SU-DHL-6 (cell line): ENCODE results near the gene REXO4.
A peak's percentile ranks its signal among the peaks of the same experiment; 100 is the strongest.

Experiments
- H2AFZ ChIP-seq: fragments of 200-600 bp; sonication (generic); 2 replicates; pipeline ENCODE4 v1.6.1; 2014; ENCODE audit warnings: low read depth, mild to moderate bottlenecking, moderate library complexity, mixed read lengths, antibody characterized with exemption, low read length; ENCODE audit not compliant: severe bottlenecking
- H3F3A ChIP-seq: fragments of 200-600 bp; shearing (Covaris generic); 2 replicates; pipeline ENCODE4 v1.6.0; 2016; ENCODE audit warnings: antibody characterized with exemption, mild to moderate bottlenecking; ENCODE audit not compliant: insufficient read depth
- H3K27ac ChIP-seq: fragments of 200-600 bp; sonication (generic); 2 replicates; pipeline ENCODE4 v1.5.1; 2016; ENCODE audit warnings: low read depth, mild to moderate bottlenecking, low read length, moderate library complexity, mixed read lengths
- H3K27me3 ChIP-seq: fragments of 200-600 bp; sonication (generic), shearing (Covaris generic); 2 replicates; pipeline ENCODE4 v1.6.0; 2014; ENCODE audit warnings: mild to moderate bottlenecking, low read length
- H3K36me3 ChIP-seq: fragments of 200-600 bp; sonication (generic); 2 replicates; pipeline ENCODE4 v1.6.1; 2014; ENCODE audit warnings: mild to moderate bottlenecking, low read length, mixed read lengths
- H3K4me2 ChIP-seq: fragments of 300-600, 200-600 bp; shearing (Covaris generic), sonication (generic); 2 replicates; pipeline ENCODE4 v1.6.0; 2014; ENCODE audit warnings: low read length, low read depth, mild to moderate bottlenecking; ENCODE audit not compliant: poor library complexity, severe bottlenecking
- H3K4me3 ChIP-seq: fragments of 200-600 bp; sonication (generic); 2 replicates; pipeline ENCODE4 v1.5.1; 2014; ENCODE audit warnings: antibody characterized with exemption, low read length, mild to moderate bottlenecking, mixed read lengths; ENCODE audit not compliant: insufficient read depth, poor library complexity, severe bottlenecking
- H3K79me2 ChIP-seq: fragments of 200-600 bp; sonication (generic); 2 replicates; pipeline ENCODE4 v1.6.1; 2014; ENCODE audit warnings: mild to moderate bottlenecking, low read length, moderate library complexity; ENCODE audit not compliant: insufficient read depth
- H3K9ac ChIP-seq: fragments of 200-600 bp; sonication (generic); 2 replicates; pipeline ENCODE4 v1.7.0; 2014; ENCODE audit warnings: mild to moderate bottlenecking, low read length
- H3K9me2 ChIP-seq: fragments of 200-600 bp; sonication (generic); replicated peaks from 2 replicates; pipeline ENCODE4 v1.6.1; 2014; ENCODE audit warnings: low read length; ENCODE audit not compliant: insufficient read depth
- H3K9me3 ChIP-seq: fragments of 200-600 bp; sonication (generic); 2 replicates; pipeline ENCODE4 v1.6.1; 2014; ENCODE audit warnings: low read length, mixed read lengths; ENCODE audit not compliant: insufficient read depth
- H4K20me1 ChIP-seq: fragments of 200-600 bp; sonication (generic); 2 replicates; pipeline ENCODE4 v1.6.1; 2014; ENCODE audit warnings: low read depth, mild to moderate bottlenecking, antibody characterized with exemption, low read length, moderate library complexity, mixed read lengths
- CTCF ChIP-seq: fragments of 200-600 bp; sonication (generic); IDR thresholded peaks from one replicate; pipeline ENCODE4 v1.5.1; 2017; ENCODE audit warnings: antibody characterized with exemption, mild to moderate bottlenecking, low read length, moderate library complexity; ENCODE audit not compliant: insufficient read depth, poor library complexity, severe bottlenecking
- EZH2phosphoT487 ChIP-seq: fragments of 200-600 bp; sonication (generic), shearing (Covaris generic); conservative IDR thresholded peaks from 2 replicates; pipeline ENCODE4 v1.6.1; 2018; ENCODE audit warnings: mild to moderate bottlenecking, antibody characterized with exemption, low read length, moderate library complexity, mixed read lengths

Gene REXO4

GRCh38 chr9:133464638-133465037 is 46.8 kb upstream of the REXO4 start:
- H3K27ac ChIP-seq, result no peak overlapping the region
- no peaks in the 10 kb centered on the region for H3K36me3 ChIP-seq
- H4K20me1 ChIP-seq, result no peaks in the 10 kb centered on the region
- H3K4me3 ChIP-seq, result no peak overlapping the region
- no peak overlapping the region for H2AFZ ChIP-seq
- H3K27me3 ChIP-seq, result no peaks in the 10 kb centered on the region
- H3K9me2 ChIP-seq, result no peaks in the 10 kb centered on the region
- no peaks in the 10 kb centered on the region for H3F3A ChIP-seq
- no peak overlapping the region for H3K9ac ChIP-seq
- TF ChIP-seq CTCF, result no peak
- no peak for TF ChIP-seq EZH2phosphoT487
- H3K9me3 ChIP-seq, result no peaks in the 10 kb centered on the region
- no peak overlapping the region for H3K4me2 ChIP-seq
- no peaks in the 10 kb centered on the region for H3K79me2 ChIP-seq

- no peak overlapping the region for H3K4me2 ChIP-seq
- H3K9me3 ChIP-seq, result no peaks in the 10 kb centered on the region
These were observed 46.2 kb upstream of the REXO4 start for GRCh38 chr9:133463864-133464615.

GRCh38 chr9:133463234-133463863 is 45.5 kb upstream of the REXO4 start:
- H4K20me1 ChIP-seq, result no peaks in the 10 kb centered on the region
- H3K4me2 ChIP-seq, result no peak overlapping the region
- no peaks in the 10 kb centered on the region for H3K9me2 ChIP-seq
- H3K79me2 ChIP-seq, result no peaks in the 10 kb centered on the region
- no peak overlapping the region for H3K4me3 ChIP-seq
- H3K36me3 ChIP-seq, result no peaks in the 10 kb centered on the region
- no peaks in the 10 kb centered on the region for H3K9me3 ChIP-seq
- no peak overlapping the region for H3K27ac ChIP-seq
- no peak overlapping the region for H3K9ac ChIP-seq
- no peaks in the 10 kb centered on the region for H3K27me3 ChIP-seq
- H2AFZ ChIP-seq, result no peak overlapping the region
- TF ChIP-seq CTCF (peak; percentile 44), EZH2phosphoT487 (no peak)
- H3F3A ChIP-seq, result no peaks in the 10 kb centered on the region

More at GRCh38 chr9:133463864-133464615, 46.2 kb upstream of the REXO4 start:
- no peaks in the 10 kb centered on the region for H3K36me3 ChIP-seq
- no peak overlapping the region for H3K4me3 ChIP-seq
- H3K79me2 ChIP-seq, result no peaks in the 10 kb centered on the region
- no peak overlapping the region for H3K27ac ChIP-seq
- H2AFZ ChIP-seq, result no peak overlapping the region
- H3K9ac ChIP-seq, result no peak overlapping the region
- TF ChIP-seq CTCF, result no peak
- TF ChIP-seq EZH2phosphoT487, result no peak
- no peaks in the 10 kb centered on the region for H3K9me2 ChIP-seq
- no peaks in the 10 kb centered on the region for H3K27me3 ChIP-seq
- H4K20me1 ChIP-seq, result no peaks in the 10 kb centered on the region
- H3F3A ChIP-seq, result no peaks in the 10 kb centered on the region
